Trophoblast cell (in vitro differentiated cells and primary cell): ENCODE results near the gene SURF1.

ENCODE experiments used
- DNase-seq, 2 donors: peaks; one replicate each; pipeline ENCODE4 v3.0.0-alpha.2; 2016
- H2AFZ ChIP-seq: 2 replicates; pipeline ENCODE4 v1.6.1; 2013; ENCODE audit warnings: low read length, moderate library complexity, mild to moderate bottlenecking; ENCODE audit not compliant: insufficient read depth, poor library complexity
- H2AK5ac ChIP-seq: 2 replicates; pipeline ENCODE4 v1.6.1; 2013; ENCODE audit warnings: mild to moderate bottlenecking, low read length
- H2BK120ac ChIP-seq: 2 replicates; pipeline ENCODE4 v1.6.1; 2013; ENCODE audit warnings: low read length, mild to moderate bottlenecking, moderate library complexity; ENCODE audit not compliant: insufficient read depth, poor library complexity
- H2BK12ac ChIP-seq: 2 replicates; pipeline ENCODE4 v1.6.1; 2013; ENCODE audit warnings: mild to moderate bottlenecking, low read length, moderate library complexity
- H2BK5ac ChIP-seq: 2 replicates; pipeline ENCODE4 v1.6.1; 2013; ENCODE audit warnings: low read length, low read depth, moderate library complexity, mild to moderate bottlenecking; ENCODE audit not compliant: poor library complexity
- H3K14ac ChIP-seq: 2 replicates; pipeline ENCODE4 v1.6.1; 2013; ENCODE audit warnings: mild to moderate bottlenecking, low read length
- H3K18ac ChIP-seq: 2 replicates; pipeline ENCODE4 v1.6.1; 2013; ENCODE audit warnings: mild to moderate bottlenecking, low read length
- H3K23ac ChIP-seq: 2 replicates; pipeline ENCODE4 v1.6.1; 2013; ENCODE audit warnings: low read length
- H3K27ac ChIP-seq: 2 replicates; pipeline ENCODE4 v1.5.1; 2013; ENCODE audit warnings: low read depth, mild to moderate bottlenecking, inconsistent platforms, low read length, moderate library complexity
- H3K27me3 ChIP-seq: 2 replicates; pipeline ENCODE4 v1.6.1; 2013; ENCODE audit warnings: inconsistent platforms, mild to moderate bottlenecking, low read length, moderate library complexity; ENCODE audit not compliant: insufficient read depth
- H3K36me3 ChIP-seq, 2 experiments: 1 replicate in 1 of 2; 2 replicates in 1 of 2; pipeline ENCODE4 v1.6.1; 2013; ENCODE audit warnings: low read length in 2 of 2, mild to moderate bottlenecking in 2 of 2, moderate library complexity in 1 of 2; ENCODE audit not compliant: insufficient read depth in 2 of 2, control insufficient read depth in 1 of 2
- H3K4ac ChIP-seq: 2 replicates; pipeline ENCODE4 v1.6.1; 2013; ENCODE audit warnings: low read depth, mild to moderate bottlenecking, low read length, moderate library complexity
- H3K4me1 ChIP-seq, 2 experiments: 1 replicate in 1 of 2; 2 replicates in 1 of 2; pipeline ENCODE4 v1.6.1; 2013; ENCODE audit warnings: low read length in 2 of 2, mild to moderate bottlenecking in 2 of 2, moderate library complexity in 1 of 2; ENCODE audit not compliant: insufficient read depth in 2 of 2, control insufficient read depth in 1 of 2
- H3K4me2 ChIP-seq: 2 replicates; pipeline ENCODE4 v1.6.1; 2013; ENCODE audit warnings: inconsistent platforms, mild to moderate bottlenecking, low read length, moderate library complexity
- H3K4me3 ChIP-seq: 2 replicates; pipeline ENCODE4 v1.5.1; 2013; ENCODE audit warnings: mild to moderate bottlenecking, low read depth, low read length, inconsistent platforms
- H3K79me1 ChIP-seq: one replicate; pipeline ENCODE4 v1.6.1; 2013; ENCODE audit warnings: low read length
- H3K79me2 ChIP-seq: 2 replicates; pipeline ENCODE4 v1.6.1; 2013; ENCODE audit warnings: low read length, mild to moderate bottlenecking; ENCODE audit not compliant: control insufficient read depth, insufficient read depth, poor library complexity
- H3K9ac ChIP-seq: 2 replicates; pipeline ENCODE4 v1.6.1; 2013; ENCODE audit warnings: mild to moderate bottlenecking, low read length
- H3K9me3 ChIP-seq: 2 replicates; pipeline ENCODE4 v1.6.1; 2013; ENCODE audit warnings: low read depth, mild to moderate bottlenecking, control low read depth, inconsistent platforms, low read length; ENCODE audit not compliant: insufficient read depth
- H4K12ac ChIP-seq: 2 replicates; pipeline ENCODE4 v1.6.1; 2013; ENCODE audit warnings: low read depth, mild to moderate bottlenecking, low read length, moderate library complexity
- H4K8ac ChIP-seq: 2 replicates; pipeline ENCODE4 v1.6.1; 2013; ENCODE audit warnings: low read depth, mild to moderate bottlenecking, low read length, moderate library complexity
- H4K91ac ChIP-seq: one replicate; pipeline ENCODE4 v1.6.1; 2013; ENCODE audit warnings: low read depth, mild to moderate bottlenecking, low read length, moderate library complexity
- WGBS: extraction: QIAGEN DNeasy Blood & Tissue Kit; methylation state at CpG from one replicate; pipeline ENCODE4 v1.1.7; 2013; ENCODE audit warnings: missing lambda C conversion rate; ENCODE audit not compliant: insufficient read length, insufficient coverage; ENCODE audit errors: extremely low coverage; 5-methylcytosine and 5-hydroxymethylcytosine counted together

Gene SURF1

GRCh38 chr9:133359399-133360175 lies 3.3 kb upstream of the SURF1 start:
- H3K79me2 ChIP-seq: peaks cover 2% of the 10 kb centered on the region
- no CpG with 5 or more reads among the region's 20 CpGs for WGBS

GRCh38 chr9:133357656-133358055 lies 1.4 kb upstream of the SURF1 start:
- Histone ChIP-seq H4K12ac (no peak overlapping the region), H3K27me3 (no peaks in the 10 kb centered on the region), H3K14ac (no peak overlapping the region), H3K18ac (no peak overlapping the region), H2BK5ac (no peak overlapping the region), H4K91ac (no peak overlapping the region), H2BK12ac (no peak overlapping the region), H3K9me3 (no peaks in the 10 kb centered on the region), H2AK5ac (no peak overlapping the region), H3K36me3 (peaks cover 50 to 62% of the 10 kb centered on the region in 2 experiments), H2BK120ac (no peak overlapping the region), H3K9ac (no peak overlapping the region), H4K8ac (no peak overlapping the region), H3K4ac (no peak overlapping the region), H3K79me2 (peaks cover 2% of the 10 kb centered on the region), H3K4me2 (peak overlapping the region; percentile 84), H3K4me3 (peak overlapping the region; percentile 40), H3K23ac (no peak overlapping the region), H3K79me1 (peaks cover 3% of the 10 kb centered on the region), H2AFZ (no peak overlapping the region), H3K27ac (no peak overlapping the region), H3K4me1 (peaks cover 4 to 21% of the 10 kb centered on the region in 2 experiments)
- DNase-seq: no peak
- no CpG with 5 or more reads among the region's 14 CpGs for WGBS

More at GRCh38 chr9:133359399-133360175, 3.3 kb upstream of the SURF1 start:
- H3K4me2 ChIP-seq: no peak overlapping the region
- H3K9me3 ChIP-seq: no peaks in the 10 kb centered on the region
- no peak overlapping the region for H2BK120ac ChIP-seq
- no peaks in the 10 kb centered on the region for H3K27me3 ChIP-seq
- no peak overlapping the region for H2BK5ac ChIP-seq
- H2AK5ac ChIP-seq: no peak overlapping the region
- no peak overlapping the region for H3K18ac ChIP-seq
- no peak overlapping the region for H2AFZ ChIP-seq
- no peak overlapping the region for H3K4ac ChIP-seq
- H4K8ac ChIP-seq: no peak overlapping the region
- H3K36me3 ChIP-seq: peaks cover 60 to 68% of the 10 kb centered on the region in 2 experiments
- peaks cover 4 to 16% of the 10 kb centered on the region in 2 experiments for H3K4me1 ChIP-seq
- no peak overlapping the region for H4K12ac ChIP-seq
- H3K14ac ChIP-seq: no peak overlapping the region
- H3K4me3 ChIP-seq: peak overlapping the region; percentile 6
- H4K91ac ChIP-seq: no peak overlapping the region
- peak overlapping the region; percentile 18 for H3K9ac ChIP-seq
- no peak overlapping the region for H2BK12ac ChIP-seq
- no peak overlapping the region for H3K23ac ChIP-seq
- peaks cover 3% of the 10 kb centered on the region for H3K79me1 ChIP-seq
- DNase-seq: peak; percentile 41 to 52
- H3K27ac ChIP-seq: no peak overlapping the region

GRCh38 chr9:133355881-133356357 lies 368 bp downstream of the SURF1 start:
- H4K8ac ChIP-seq: peak overlapping the region; percentile 82
- no peak overlapping the region for H4K12ac ChIP-seq
- peaks cover 47 to 62% of the 10 kb centered on the region in 2 experiments for H3K36me3 ChIP-seq
- H3K23ac ChIP-seq: no peak overlapping the region
- peak overlapping the region; percentile 16 for H3K4ac ChIP-seq
- H2BK5ac ChIP-seq: no peak overlapping the region
- peak overlapping the region; percentile 87 for H3K9ac ChIP-seq
- peak overlapping the region; percentile 5 for H3K14ac ChIP-seq
- H3K4me1 ChIP-seq: peaks cover 4 to 21% of the 10 kb centered on the region in 2 experiments
- peak overlapping the region; percentile 84 for H3K4me2 ChIP-seq
- peak overlapping the region; percentile 96 for H3K4me3 ChIP-seq
- H2AK5ac ChIP-seq: peak overlapping the region; percentile 49
- DNase-seq: peak in 1 of 2 donors; percentile 35
- H4K91ac ChIP-seq: peak overlapping the region; percentile 32
- H3K27me3 ChIP-seq: no peaks in the 10 kb centered on the region
- peak overlapping the region; percentile 55 for H3K18ac ChIP-seq
- peak overlapping the region; percentile 30 for H2BK120ac ChIP-seq
- no peak overlapping the region for H2BK12ac ChIP-seq
- peaks cover 2% of the 10 kb centered on the region for H3K79me2 ChIP-seq
- no CpG with 5 or more reads among the region's 31 CpGs for WGBS
- no peak overlapping the region for H3K27ac ChIP-seq
- peak overlapping the region; percentile 6 for H2AFZ ChIP-seq
- H3K79me1 ChIP-seq: peaks cover 3% of the 10 kb centered on the region
- H3K9me3 ChIP-seq: no peaks in the 10 kb centered on the region

GRCh38 chr9:133354766-133355165 lies 1.5 kb downstream of the SURF1 start:
- Histone ChIP-seq H3K79me2 (peaks cover 2% of the 10 kb centered on the region), H2BK12ac (no peak overlapping the region), H3K4me1 (peaks cover 4 to 21% of the 10 kb centered on the region in 2 experiments), H3K4me3 (no peak overlapping the region), H4K8ac (no peak overlapping the region), H3K4me2 (no peak overlapping the region), H4K12ac (no peak overlapping the region), H2BK5ac (no peak overlapping the region), H3K4ac (no peak overlapping the region), H4K91ac (no peak overlapping the region), H3K79me1 (peaks cover 3% of the 10 kb centered on the region), H3K9ac (no peak overlapping the region), H3K9me3 (no peaks in the 10 kb centered on the region), H3K36me3 (peaks cover 45 to 62% of the 10 kb centered on the region in 2 experiments), H3K27me3 (no peaks in the 10 kb centered on the region), H3K14ac (no peak overlapping the region), H3K23ac (no peak overlapping the region), H3K27ac (no peak overlapping the region), H2AK5ac (no peak overlapping the region), H2AFZ (no peak overlapping the region), H2BK120ac (no peak overlapping the region), H3K18ac (no peak overlapping the region)
- WGBS: no CpG with 5 or more reads among the region's 7 CpGs
- no peak for DNase-seq
